HG02852 (cell line): Measurements from ENCODE around the gene CAMKK1.
"Not testable (repeated sequence)": the region's sequence is repeated elsewhere in the genome, so short reads cannot be mapped to it uniquely, and the experiment has no call there.

Experiments used
- ATAC-seq: cut with Tn5 transposase; IDR thresholded peaks from one replicate; pipeline ENCODE4 v1.9.1; 2021; ENCODE audit warnings: mild to moderate bottlenecking, moderate library complexity; ENCODE audit not compliant: unreplicated experiment

CAMKK1 gene

GRCh38 chr17:3880983-3881382, 11.9 kb downstream of the CAMKK1 start:
- no peak for ATAC-seq

DNA sequence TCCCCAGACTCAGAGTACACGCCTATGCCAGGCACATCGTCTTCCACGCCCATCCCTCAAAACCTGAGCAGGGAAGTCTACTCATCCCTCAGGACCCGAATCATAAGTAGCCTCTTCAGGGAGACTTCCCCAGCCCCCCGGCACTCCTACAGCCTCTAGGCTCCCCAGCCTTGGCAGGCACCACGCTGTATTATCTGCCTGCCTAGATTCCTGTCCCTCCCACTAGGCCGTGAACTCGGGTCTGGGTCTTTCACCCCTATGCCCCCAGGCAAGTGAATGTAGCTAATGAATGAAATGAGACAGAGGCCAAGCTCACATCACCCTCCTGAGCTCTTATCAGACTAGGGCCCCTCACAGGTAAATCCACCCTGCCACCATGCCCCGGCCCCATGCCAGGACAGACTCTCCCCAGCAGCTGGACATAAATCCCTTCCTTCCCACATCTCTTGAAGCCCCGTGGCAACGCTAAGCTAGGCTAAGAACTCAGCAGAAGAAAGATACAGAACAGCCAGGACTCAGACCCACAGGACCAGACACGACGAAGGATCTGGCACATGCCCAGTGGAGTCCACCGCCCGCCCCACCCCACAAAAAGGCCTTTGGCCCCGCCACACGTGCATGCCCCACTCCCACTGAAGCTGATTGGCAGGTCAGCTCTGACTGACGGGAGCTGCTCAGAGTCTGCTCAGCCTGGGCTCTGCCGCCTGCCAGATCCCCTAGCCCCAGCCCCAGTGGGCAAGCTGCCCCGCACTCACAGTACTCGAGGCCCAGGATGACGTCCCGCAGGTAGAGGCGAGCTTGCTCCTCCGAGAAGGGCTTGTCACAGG, 13.0 kb downstream of the CAMKK1 start:
- no peak for ATAC-seq

- ATAC-seq, result no peak
Measured at GRCh38 chr17:3879186-3879585, 13.7 kb downstream of the CAMKK1 start.

- ATAC-seq, result no peak
Measured at GRCh38 chr17:3877220-3877619, 15.6 kb downstream of the CAMKK1 start.

GRCh38 chr17:3875317-3875716, 17.5 kb downstream of the CAMKK1 start:
- no peak for ATAC-seq

DNA sequence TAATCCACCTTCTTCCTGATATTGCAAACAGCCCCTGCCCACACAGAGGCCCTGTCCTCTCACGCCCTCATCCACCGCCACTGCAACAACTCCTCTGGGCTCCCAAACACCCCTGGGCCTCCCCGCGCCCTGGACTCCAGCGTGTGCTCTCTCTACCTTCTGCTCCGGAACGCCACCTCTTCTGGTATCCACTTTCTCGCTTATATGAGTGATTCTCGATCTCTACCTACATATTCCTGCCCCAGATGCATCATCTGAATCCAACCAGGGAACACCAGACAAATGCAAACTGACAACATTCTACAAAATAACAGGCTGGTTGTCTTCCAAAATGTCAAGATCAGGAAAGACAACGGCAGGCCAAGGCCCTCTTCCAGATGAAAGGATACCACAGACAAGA, 19.0 kb downstream of the CAMKK1 start:
- no peak for ATAC-seq

GRCh38 chr17:3870871-3871306, 22.0 kb downstream of the CAMKK1 start:
- ATAC-seq, result no peak

DNA sequence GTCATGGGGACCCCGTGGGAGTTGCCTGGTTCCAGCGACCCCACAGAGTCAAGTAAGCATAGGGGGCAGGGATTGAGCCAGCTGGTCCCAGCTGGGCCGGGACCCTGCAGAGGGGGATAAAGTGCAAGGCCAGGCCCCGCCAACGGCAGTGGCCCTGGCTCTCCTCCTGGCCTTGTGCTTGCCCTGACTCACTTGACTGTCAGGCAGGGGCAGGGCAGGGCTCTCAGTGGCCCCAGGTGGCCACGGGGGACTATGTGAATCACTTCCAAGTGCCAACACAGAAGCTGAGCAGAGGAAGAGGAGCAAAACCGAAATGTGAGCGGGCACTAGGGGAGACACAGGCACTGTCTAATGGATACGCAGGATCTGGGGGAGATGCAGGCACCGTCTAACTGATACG, 25.2 kb downstream of the CAMKK1 start:
- no peak for ATAC-seq

DNA sequence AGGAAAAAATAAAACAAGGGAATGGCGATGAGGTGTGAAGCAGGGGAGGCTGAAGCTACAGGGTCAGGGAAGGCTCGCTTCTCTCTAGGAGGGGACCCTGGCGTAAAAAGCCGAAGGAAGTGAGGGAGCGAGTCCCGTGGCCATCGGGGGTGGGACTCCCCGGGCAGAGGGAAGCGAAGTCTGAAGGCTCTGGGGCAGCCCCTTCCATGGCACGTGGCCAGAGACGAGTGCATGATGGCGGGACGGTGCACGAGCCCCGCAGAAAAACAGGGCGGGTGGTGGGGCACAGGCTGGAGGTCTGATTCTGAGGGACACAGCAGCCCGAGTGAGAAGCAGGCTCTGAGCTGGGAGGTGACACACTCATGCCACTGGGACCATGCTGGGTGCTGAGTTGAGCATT, 25.7 kb downstream of the CAMKK1 start:
- no peak for ATAC-seq

DNA sequence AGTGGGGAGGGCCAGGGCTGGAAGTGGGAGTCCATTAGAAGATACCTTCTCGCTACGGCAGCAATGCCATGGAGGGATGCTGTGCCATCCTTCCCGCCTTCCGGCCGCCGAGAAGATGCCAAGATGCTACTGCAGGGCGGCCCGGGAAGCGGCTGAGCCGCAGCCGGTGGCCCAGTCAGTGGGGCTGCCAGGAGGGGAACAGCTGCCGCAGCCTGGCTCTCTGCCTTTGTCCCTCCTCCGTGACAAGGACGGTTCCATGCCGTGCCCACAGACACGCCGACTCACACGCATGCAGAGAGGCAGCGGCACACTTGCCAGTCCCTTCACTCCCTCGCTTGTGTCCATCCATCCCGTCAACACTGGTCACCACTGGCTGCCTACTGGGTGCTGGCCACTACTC, 26.6 kb downstream of the CAMKK1 start:
- no peak for ATAC-seq

DNA sequence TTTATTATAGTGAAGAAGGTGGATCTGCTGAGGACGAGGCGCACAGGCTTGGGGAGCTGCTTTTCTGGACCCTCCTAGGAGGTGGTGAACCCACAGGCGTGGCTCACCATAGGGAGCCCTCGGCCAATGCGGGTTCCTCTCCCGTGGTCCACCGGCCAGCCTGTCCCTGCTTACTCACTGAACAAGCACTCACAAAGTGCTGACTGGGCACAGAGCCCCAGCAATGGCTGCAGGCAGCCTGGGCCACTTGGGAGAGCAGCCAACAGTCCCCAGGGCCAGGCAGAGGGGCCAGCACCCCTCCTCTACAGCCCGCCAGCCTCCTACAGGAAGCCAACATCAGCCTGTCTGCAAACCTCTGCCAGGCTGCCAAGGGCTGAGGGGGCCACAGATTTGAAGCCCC, 27.7 kb downstream of the CAMKK1 start:
- ATAC-seq, result no peak

- no peak for ATAC-seq
Measured at GRCh38 chr17:3864534-3864933, 28.3 kb downstream of the CAMKK1 start.

DNA sequence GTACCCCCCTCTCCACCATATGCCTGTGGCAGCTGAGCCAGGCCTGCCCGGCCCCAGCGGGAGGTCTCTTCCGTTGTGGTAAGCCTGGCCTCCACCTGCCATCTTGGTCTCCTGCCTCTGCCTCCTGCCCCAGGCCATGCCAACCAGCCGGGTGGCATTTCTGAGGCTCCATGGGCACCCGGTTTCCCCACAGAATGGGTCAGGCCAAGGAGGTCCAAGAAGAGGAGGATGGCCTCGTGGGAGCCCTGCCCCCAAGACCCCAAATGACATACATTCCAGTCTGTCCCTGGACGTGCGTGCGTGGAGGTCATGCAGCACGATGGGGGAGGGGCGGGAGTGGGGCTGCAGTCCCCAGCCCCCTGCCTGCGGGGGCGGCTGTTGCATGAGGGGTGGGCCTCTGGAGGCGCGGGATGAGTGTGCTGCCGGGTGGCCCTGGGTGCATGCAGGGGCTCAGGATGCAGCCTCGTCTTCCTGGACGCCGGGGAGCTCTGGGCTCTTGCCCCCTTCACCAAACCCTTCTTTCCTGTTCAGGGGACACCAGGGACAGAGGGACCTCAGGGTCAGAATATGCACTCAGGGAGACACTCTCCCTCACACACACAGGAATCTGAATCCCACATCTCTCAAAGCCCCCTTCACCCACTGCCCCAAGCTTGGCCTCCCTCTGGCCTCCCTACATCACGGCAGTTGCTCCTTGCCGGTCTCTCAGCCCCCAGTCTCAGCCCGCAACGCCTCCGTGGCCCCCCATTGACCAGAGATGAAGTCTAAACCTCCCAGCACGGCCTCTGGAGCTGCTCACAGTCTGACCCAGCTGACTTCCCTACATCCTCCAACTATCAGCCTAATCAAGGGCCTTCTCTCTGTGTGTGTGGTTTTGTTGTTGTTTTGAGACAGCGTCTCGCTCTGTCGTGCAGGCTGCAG, 30.8 kb downstream of the CAMKK1 start:
- no peak for ATAC-seq

GRCh38 chr17:3860939-3861700, 31.7 kb downstream of the CAMKK1 start:
- ATAC-seq, result no peak

GRCh38 chr17:3859940-3860339, 32.9 kb downstream of the CAMKK1 start:
- ATAC-seq, result no peak

GRCh38 chr17:3857261-3858105, 35.4 kb downstream of the CAMKK1 start:
- no peak for ATAC-seq

DNA sequence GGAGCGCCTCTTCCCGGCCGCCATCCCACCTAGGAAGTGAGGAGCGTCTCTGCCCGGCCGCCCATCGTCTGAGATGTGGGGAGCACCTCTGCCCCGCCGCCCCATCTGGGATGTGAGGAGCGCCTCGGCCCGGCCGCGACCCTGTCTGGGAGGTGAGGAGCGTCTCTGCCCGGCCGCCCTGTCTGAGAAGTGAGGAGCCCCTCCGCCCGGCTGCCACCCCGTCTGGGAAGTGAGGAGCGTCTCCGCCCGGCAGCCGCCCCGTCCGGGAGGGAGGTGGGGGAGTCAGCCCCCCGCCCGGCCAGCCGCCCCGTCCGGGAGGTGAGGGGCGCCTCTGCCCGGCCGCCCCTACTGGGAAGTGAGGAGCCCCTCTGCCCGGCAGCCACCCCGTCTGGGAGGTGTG, 38.6 kb downstream of the CAMKK1 start:
- ATAC-seq, result not testable (repeated sequence)

DNA sequence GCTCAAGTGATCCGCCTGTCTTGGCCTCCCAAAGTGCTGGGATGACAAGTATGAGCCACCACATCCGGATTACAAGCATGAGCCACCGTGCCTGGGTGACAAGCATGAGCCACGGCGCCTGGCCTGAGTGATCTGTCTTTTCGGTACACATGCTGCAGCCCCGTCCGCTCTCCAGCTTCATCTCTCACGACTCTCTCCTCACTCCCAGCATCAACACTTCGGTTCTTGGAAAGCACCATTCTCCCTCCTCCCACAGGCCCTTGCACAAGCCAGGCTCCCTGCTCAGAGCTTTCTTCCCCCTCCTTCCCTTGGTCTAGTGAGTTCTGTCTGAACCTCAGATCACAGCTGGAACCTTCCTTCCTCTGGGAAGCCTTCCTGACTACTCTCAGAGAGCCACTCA, 40.3 kb downstream of the CAMKK1 start:
- ATAC-seq, result no peak

GRCh38 chr17:3851461-3852100, 41.3 kb downstream of the CAMKK1 start:
- ATAC-seq, result no peak
